Cardiac fibroblast (primary cell): Measurements from ENCODE around the gene TTC39B.

Experiments used
- DNase-seq, 2 donors: peaks; one replicate each; pipeline versions ENCODE4 v3.0.0 to v3.0.0-alpha.2; 2010; ENCODE audit warnings: low read depth in 2 of 2
- H3K4me3 ChIP-seq, 2 donors: replicated peaks in 1 of 2; 1 replicate in 1 of 2; 2 replicates in 1 of 2; pipeline ENCODE4 v1.5.1; 2011; ENCODE audit warnings: low read depth in 2 of 2, low read length in 2 of 2, mild to moderate bottlenecking in 2 of 2, moderate library complexity in 1 of 2
- CTCF ChIP-seq: IDR thresholded peaks from one replicate; pipeline ENCODE4 v1.5.1; 2011; ENCODE audit warnings: low read depth, mild to moderate bottlenecking, low read length, inconsistent platforms

The TTC39B gene

GRCh38 chr9:15136646-15137045 is 170.4 kb downstream of the TTC39B start:
- DNase-seq: peak in 1 of 2 donors; percentile 44
- no peak for TF ChIP-seq CTCF
- H3K4me3 ChIP-seq: no peak overlapping the region

GRCh38 chr9:15135164-15135792 is 171.7 kb downstream of the TTC39B start:
- peak; percentile 88 for TF ChIP-seq CTCF
- peak overlapping the region; percentile 6 to 35 for H3K4me3 ChIP-seq
- peak; percentile 79 to 85 for DNase-seq

GRCh38 chr9:15133488-15133887 is 173.5 kb downstream of the TTC39B start:
- TF ChIP-seq CTCF: no peak
- no peak for DNase-seq
- no peak overlapping the region for H3K4me3 ChIP-seq

DNA sequence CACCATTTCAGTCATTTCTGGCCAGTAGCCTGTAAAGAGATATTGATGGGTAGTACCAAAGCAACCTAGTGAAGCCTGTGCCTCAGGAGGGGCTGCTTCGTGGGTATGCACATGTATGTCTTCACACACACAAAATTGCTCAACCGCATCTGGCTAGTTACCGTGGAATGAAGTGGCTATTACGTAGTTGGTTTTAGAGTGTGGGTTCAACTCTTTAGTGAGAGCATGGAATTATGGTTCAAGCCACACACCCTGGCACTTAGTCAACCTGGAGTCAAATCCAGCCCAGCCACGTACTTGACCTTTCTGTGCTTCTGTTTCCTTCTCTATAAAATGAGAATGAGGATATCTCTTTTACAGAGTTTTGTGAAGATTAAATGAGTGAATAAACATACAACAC is 174.9 kb downstream of the TTC39B start:
- no peak for DNase-seq
- TF ChIP-seq CTCF: no peak
- H3K4me3 ChIP-seq: no peak overlapping the region

GRCh38 chr9:15131094-15131493 is 175.9 kb downstream of the TTC39B start:
- no peak for TF ChIP-seq CTCF
- H3K4me3 ChIP-seq: no peak overlapping the region
- no peak for DNase-seq

- DNase-seq: no peak
- no peak overlapping the region for H3K4me3 ChIP-seq
- TF ChIP-seq CTCF: no peak
Measured at GRCh38 chr9:15127831-15128230, 179.2 kb downstream of the TTC39B start.

DNA sequence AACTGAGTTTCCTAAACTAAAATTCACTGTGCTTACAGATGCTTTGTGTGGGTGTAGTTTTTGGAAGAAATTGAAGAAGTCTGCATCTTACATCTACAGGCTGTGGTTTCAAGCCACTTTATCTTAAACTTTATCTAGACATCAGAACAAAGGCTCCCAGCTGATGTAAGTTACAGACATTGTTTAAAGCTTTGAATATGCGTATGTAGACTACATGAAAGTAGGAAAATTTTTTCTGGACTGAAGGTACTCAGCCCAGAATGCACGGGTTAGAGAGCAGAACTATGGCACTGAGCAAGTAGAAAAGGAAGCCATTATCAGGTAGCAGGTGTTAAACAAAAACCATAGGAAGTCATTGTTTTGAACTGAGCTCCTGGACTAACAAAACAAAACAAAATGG is 185.4 kb downstream of the TTC39B start:
- H3K4me3 ChIP-seq: no peak overlapping the region
- TF ChIP-seq CTCF: no peak
- no peak for DNase-seq
